CD14-positive monocyte (primary cell): ENCODE results near the gene HYPK. TPM values are rescaled to one million over a fixed set of nuclear protein-coding genes. Genes with fewer than 3 reads are reported as not detected.
"Not testable (repeated sequence)": the region's sequence is repeated elsewhere in the genome, so short reads cannot be mapped to it uniquely, and the experiment has no call there.

ENCODE experiments used
- DNase-seq, 3 donors: peaks; one replicate each; pipeline ENCODE4 v3.0.0-alpha.2; 2011 to 2022
- H2AFZ ChIP-seq: 2 replicates; pipeline ENCODE4 v1.6.0; 2012; ENCODE audit warnings: mild to moderate bottlenecking, low read depth, low read length, inconsistent platforms; ENCODE audit not compliant: insufficient read depth, poor library complexity, severe bottlenecking
- H3K27ac ChIP-seq, 2 donors: 1 replicate in 1 of 2; 2 replicates in 1 of 2; pipeline ENCODE4 v1.5.1; 2012 to 2013; ENCODE audit warnings: low read length in 2 of 2, control low read depth in 1 of 2, inconsistent platforms in 1 of 2, low read depth in 1 of 2, mild to moderate bottlenecking in 1 of 2
- H3K27me3 ChIP-seq, 2 donors: one replicate each; pipeline versions ENCODE4 v1.6.0 to v1.6.1; 2011 to 2013; ENCODE audit warnings: low read length in 2 of 2; ENCODE audit not compliant: control insufficient read depth in 2 of 2, insufficient read depth in 2 of 2
- H3K36me3 ChIP-seq, 2 donors: replicated peaks in 1 of 2; 1 replicate in 1 of 2; 2 replicates in 1 of 2; pipeline versions ENCODE4 v1.5.1 to v1.6.1; 2012 to 2013; ENCODE audit warnings: low read length in 2 of 2, control low read depth in 1 of 2, inconsistent platforms in 1 of 2, mild to moderate bottlenecking in 1 of 2; ENCODE audit not compliant: insufficient read depth in 2 of 2, control insufficient read depth in 1 of 2
- H3K4me1 ChIP-seq, 2 donors: 1 replicate in 1 of 2; 2 replicates in 1 of 2; pipeline versions ENCODE4 v1.5.1 to v1.6.1; 2012 to 2013; ENCODE audit warnings: low read length in 2 of 2, control low read depth in 1 of 2, inconsistent platforms in 1 of 2, mild to moderate bottlenecking in 1 of 2, moderate library complexity in 1 of 2; ENCODE audit not compliant: insufficient read depth in 2 of 2, control insufficient read depth in 1 of 2
- H3K4me2 ChIP-seq: replicated peaks from 2 replicates; pipeline ENCODE3; 2012; ENCODE audit warnings: low read length, moderate library complexity, mild to moderate bottlenecking; ENCODE audit not compliant: poor library complexity, severe bottlenecking; ENCODE audit errors: extremely low read depth
- H3K4me3 ChIP-seq, 3 experiments: fragments of 200-600 bp in 1 of 3; sonication (generic) in 1 of 3; replicated peaks in 1 of 3; 1 replicate in 2 of 3; 2 replicates in 1 of 3; pipeline ENCODE4 v1.5.1; 2011 to 2013; ENCODE audit warnings: low read length in 3 of 3, mild to moderate bottlenecking in 3 of 3, control low read depth in 2 of 3, low read depth in 2 of 3, inconsistent platforms in 1 of 3, moderate library complexity in 1 of 3
- H3K79me2 ChIP-seq: 2 replicates; pipeline ENCODE4 v1.6.0; 2012; ENCODE audit warnings: mild to moderate bottlenecking, control low read depth, inconsistent platforms, low read length, moderate library complexity; ENCODE audit not compliant: insufficient read depth
- H3K9ac ChIP-seq: 2 replicates; pipeline ENCODE4 v1.6.0; 2017; ENCODE audit warnings: low read length, mild to moderate bottlenecking; ENCODE audit not compliant: insufficient read depth, poor library complexity, severe bottlenecking
- H3K9me3 ChIP-seq, 2 donors: replicated peaks in 1 of 2; 1 replicate in 1 of 2; 2 replicates in 1 of 2; pipeline versions ENCODE4 v1.5.1 to v1.6.1; 2012 to 2013; ENCODE audit warnings: low read length in 2 of 2, control low read depth in 1 of 2; ENCODE audit not compliant: control insufficient read depth in 1 of 2, insufficient read depth in 1 of 2
- H4K20me1 ChIP-seq: 2 replicates; pipeline ENCODE4 v1.6.0; 2012; ENCODE audit warnings: mild to moderate bottlenecking, low read length, control low read depth, moderate library complexity; ENCODE audit not compliant: insufficient read depth
- H3K27ac Mint-ChIP-seq, 7 donors: one replicate each; pipeline ENCODE4 v1.8.0; 2020; ENCODE audit warnings: mild to moderate bottlenecking in 7 of 7, mixed read lengths in 7 of 7, moderate library complexity in 6 of 7, inconsistent platforms in 2 of 7
- H3K27me3 Mint-ChIP-seq, 3 donors: one replicate each; pipeline ENCODE4 v1.8.0; 2021 to 2022; ENCODE audit warnings: low read depth in 3 of 3, mild to moderate bottlenecking in 3 of 3, mixed read lengths in 3 of 3, moderate library complexity in 3 of 3, inconsistent platforms in 1 of 3
- H3K36me3 Mint-ChIP-seq, 2 donors: one replicate each; pipeline ENCODE4 v1.8.0; 2020; ENCODE audit warnings: mixed read lengths in 2 of 2, inconsistent platforms in 1 of 2, mild to moderate bottlenecking in 1 of 2
- H3K4me1 Mint-ChIP-seq: one replicate; pipeline ENCODE4 v1.8.0; 2020; ENCODE audit warnings: mild to moderate bottlenecking, mixed read lengths
- H3K4me3 Mint-ChIP-seq, 2 donors: one replicate each; pipeline ENCODE4 v1.8.0; 2020; ENCODE audit warnings: mild to moderate bottlenecking in 2 of 2, mixed read lengths in 2 of 2, moderate library complexity in 1 of 2
- H3K9me3 Mint-ChIP-seq, 7 donors: one replicate each; pipeline ENCODE4 v1.8.0; 2020 to 2022; ENCODE audit warnings: mixed read lengths in 7 of 7, mild to moderate bottlenecking in 6 of 7, moderate library complexity in 6 of 7, inconsistent platforms in 2 of 7
- WGBS: methylation state at CpG from one replicate; pipeline ENCODE4 v1.1.5; 2013; ENCODE audit warnings: missing lambda C conversion rate; ENCODE audit not compliant: insufficient coverage; 5-methylcytosine and 5-hydroxymethylcytosine counted together
- intact Hi-C, 2 donors: fragments of 100-400 bp; cut with micrococcal nuclease; formaldehyde crosslinking; loops; one replicate each; pipeline versions ENCODE4 v1.15.0 to v1.15.1; 2023
- polyA plus RNA-seq, 3 donors: library from polyadenylated mRNA; depleted of rRNA in 1 of 3; unstranded in 2 of 3; stranded (reverse) in 1 of 3; fragments of 300-500 nt in 2 of 3; fragments of >200 nt in 1 of 3; fragmentation: Illumina TruSeq in 2 of 3; gene quantifications; 1 replicate in 2 of 3; 2 replicates in 1 of 3; pipeline ENCODE4 v1.2.3, GENCODE V29; 2012 to 2021
- TF ChIP-seq, protein P1 (sequence below): fragments of 200-600 bp; IDR thresholded peaks from one replicate; pipeline ENCODE4 v1.8.0; 2022; ENCODE audit warnings: antibody characterized with exemption, mild to moderate bottlenecking

Gene HYPK
- polyA plus RNA-seq, 3 donors, result 4.4 to 23.1 (median 5.3) TPM

DNA sequence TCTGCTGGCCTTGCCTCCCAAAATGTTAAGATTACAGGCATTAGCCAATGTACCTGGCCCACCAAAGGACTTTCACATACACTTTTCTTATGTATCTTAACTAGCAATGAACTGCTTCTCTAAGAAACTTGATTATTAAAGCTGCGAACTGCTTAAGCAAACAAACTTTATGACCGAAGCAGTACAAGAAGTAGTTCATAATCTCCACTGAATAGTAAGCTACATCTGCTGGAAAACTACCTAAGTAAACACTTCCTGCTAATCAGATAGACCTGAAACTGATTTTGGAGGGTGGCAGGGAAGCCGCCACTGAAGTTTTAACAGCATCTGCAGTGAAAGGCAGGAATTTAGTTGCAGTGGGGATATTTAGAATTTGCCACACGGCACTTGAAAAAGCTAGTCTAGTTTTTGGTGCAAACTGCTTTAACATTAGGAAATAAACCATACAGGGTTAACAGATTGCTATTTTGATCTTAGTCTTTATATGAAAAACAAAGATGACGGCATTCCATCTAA, 8.1 kb downstream of the HYPK start:
- Histone ChIP-seq H3K4me3 (no peak overlapping the region), H3K27ac (peak overlapping the region in 1 of 2 donors; percentile 60), H3K4me2 (no peak overlapping the region), H3K36me3 (peaks cover 67 to 94% of the 10 kb centered on the region in 2 donors), H4K20me1 (no peaks in the 10 kb centered on the region), H3K9ac (no peak overlapping the region), H3K9me3 (no peaks in the 10 kb centered on the region), H3K4me1 (peaks cover 17 to 18% of the 10 kb centered on the region in 2 donors), H3K79me2 (no peaks in the 10 kb centered on the region), H2AFZ (no peak overlapping the region), H3K27me3 (no peaks in the 10 kb centered on the region)
- no peak overlapping the region for H3K4me3 Mint-ChIP-seq
- H3K27me3 Mint-ChIP-seq, result peaks cover 0 to 2% (median 0%) of the 10 kb centered on the region in 3 donors
- TF ChIP-seq, protein P1, sequence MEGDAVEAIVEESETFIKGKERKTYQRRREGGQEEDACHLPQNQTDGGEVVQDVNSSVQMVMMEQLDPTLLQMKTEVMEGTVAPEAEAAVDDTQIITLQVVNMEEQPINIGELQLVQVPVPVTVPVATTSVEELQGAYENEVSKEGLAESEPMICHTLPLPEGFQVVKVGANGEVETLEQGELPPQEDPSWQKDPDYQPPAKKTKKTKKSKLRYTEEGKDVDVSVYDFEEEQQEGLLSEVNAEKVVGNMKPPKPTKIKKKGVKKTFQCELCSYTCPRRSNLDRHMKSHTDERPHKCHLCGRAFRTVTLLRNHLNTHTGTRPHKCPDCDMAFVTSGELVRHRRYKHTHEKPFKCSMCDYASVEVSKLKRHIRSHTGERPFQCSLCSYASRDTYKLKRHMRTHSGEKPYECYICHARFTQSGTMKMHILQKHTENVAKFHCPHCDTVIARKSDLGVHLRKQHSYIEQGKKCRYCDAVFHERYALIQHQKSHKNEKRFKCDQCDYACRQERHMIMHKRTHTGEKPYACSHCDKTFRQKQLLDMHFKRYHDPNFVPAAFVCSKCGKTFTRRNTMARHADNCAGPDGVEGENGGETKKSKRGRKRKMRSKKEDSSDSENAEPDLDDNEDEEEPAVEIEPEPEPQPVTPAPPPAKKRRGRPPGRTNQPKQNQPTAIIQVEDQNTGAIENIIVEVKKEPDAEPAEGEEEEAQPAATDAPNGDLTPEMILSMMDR, result no peak
- H3K27ac Mint-ChIP-seq, result peak overlapping the region in 5 of 7 donors; percentile 8 to 83 (median 44)
- peaks cover 0 to 1% (median 0%) of the 10 kb centered on the region in 7 donors for H3K9me3 Mint-ChIP-seq
- peaks cover 59 to 84% of the 10 kb centered on the region in 2 donors for H3K36me3 Mint-ChIP-seq
- intact Hi-C loops, result no loop called here
- no peak for DNase-seq
- 100% methylated on average over 1 of the region's 5 CpGs for WGBS
- peaks cover 14% of the 10 kb centered on the region for H3K4me1 Mint-ChIP-seq

DNA sequence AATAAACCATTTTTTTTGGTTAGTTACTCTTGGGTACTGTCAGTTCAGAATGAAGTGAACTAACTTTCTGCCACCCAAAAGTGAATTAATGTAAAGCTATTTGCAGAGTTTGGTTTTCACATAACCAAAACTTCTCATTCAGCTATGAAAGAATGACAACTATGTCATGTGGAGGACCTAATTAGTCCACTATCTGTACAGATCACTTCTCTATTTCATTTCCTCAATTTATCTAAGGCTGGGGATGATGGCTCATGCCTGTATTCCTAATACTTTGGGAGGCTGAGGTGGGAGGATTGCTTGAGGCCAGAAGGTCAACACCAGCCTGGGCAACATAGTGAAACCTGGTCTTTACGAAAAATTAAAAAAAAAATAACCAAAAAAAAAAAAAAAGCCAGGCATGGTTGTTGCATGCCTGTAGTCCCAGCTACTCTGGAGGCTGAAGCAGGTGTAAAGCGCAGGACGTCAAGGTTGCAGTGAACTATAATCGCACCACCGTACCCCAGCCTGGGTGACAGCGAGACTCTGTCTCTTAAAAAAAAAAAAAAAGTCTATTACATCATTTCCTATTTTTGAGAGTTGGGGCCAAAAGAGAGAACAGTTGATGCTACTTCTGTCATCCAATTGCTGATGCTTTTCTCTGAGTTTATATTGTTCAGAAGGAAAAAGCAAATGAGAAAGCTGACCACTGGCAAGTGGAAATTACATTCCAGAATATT, 8.7 kb downstream of the HYPK start:
- no peak overlapping the region for H3K4me2 ChIP-seq
- Mint-ChIP-seq H3K9me3 (peaks cover 0 to 1% (median 0%) of the 10 kb centered on the region in 7 donors), H3K4me1 (peaks cover 14% of the 10 kb centered on the region), H3K27ac (peak overlapping the region; percentile 44 to 89 (median 79)), H3K27me3 (peaks cover 0 to 2% (median 0%) of the 10 kb centered on the region in 3 donors), H3K36me3 (peaks cover 64 to 86% of the 10 kb centered on the region in 2 donors), H3K4me3 (no peak overlapping the region)
- H2AFZ ChIP-seq, result no peak overlapping the region
- no peaks in the 10 kb centered on the region for H3K79me2 ChIP-seq
- H3K36me3 ChIP-seq, result peaks cover 72 to 94% of the 10 kb centered on the region in 2 donors
- no peaks in the 10 kb centered on the region for H3K27me3 ChIP-seq
- H3K9ac ChIP-seq, result no peak overlapping the region
- no peaks in the 10 kb centered on the region for H4K20me1 ChIP-seq
- DNase-seq, result peak; percentile 47 to 65 (median 58)
- intact Hi-C loops, result no loop called here
- WGBS, result no CpG with 5 or more reads among the region's 6 CpGs
- peak overlapping the region in 1 of 3 experiments; percentile 1 for H3K4me3 ChIP-seq
- H3K4me1 ChIP-seq, result peaks cover 17 to 18% of the 10 kb centered on the region in 2 donors
- H3K9me3 ChIP-seq, result no peaks in the 10 kb centered on the region
- H3K27ac ChIP-seq, result peak overlapping the region; percentile 34 to 60
- TF ChIP-seq, protein P1, result no peak

DNA sequence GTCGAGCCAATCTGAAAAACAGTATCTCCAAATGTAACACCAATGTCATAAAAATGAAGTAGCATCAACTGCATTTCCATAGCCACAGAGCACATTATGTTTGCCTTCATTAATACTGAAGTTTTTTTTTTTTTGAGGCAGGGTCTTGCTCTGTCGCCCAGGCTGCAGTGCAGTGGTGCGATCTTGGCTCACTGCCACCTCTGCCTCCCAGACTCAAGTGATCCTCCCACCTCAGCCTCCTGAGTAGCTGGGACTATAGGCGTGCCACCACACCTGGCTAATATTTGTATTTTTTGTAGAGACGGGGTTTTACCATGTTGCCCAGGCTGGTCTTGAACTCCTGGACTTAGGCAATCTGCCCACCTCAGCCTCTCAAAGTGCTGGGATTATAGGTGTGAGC, 14.7 kb downstream of the HYPK start:
- H3K4me3 ChIP-seq, intact Hi-C loops, H3K4me2 ChIP-seq, H3K4me1 ChIP-seq, H3K9ac ChIP-seq, H3K27me3 ChIP-seq, H3K9me3 Mint-ChIP-seq, H2AFZ ChIP-seq, DNase-seq, H3K4me1 Mint-ChIP-seq, H3K27me3 Mint-ChIP-seq, H3K9me3 ChIP-seq, H3K27ac ChIP-seq, H3K4me3 Mint-ChIP-seq, H4K20me1 ChIP-seq: not testable (repeated sequence)
- Histone ChIP-seq H3K79me2 (peaks cover 36% of the 10 kb centered on the region), H3K36me3 (peaks cover 58 to 81% of the 10 kb centered on the region in 2 donors)
- peak overlapping the region in 1 of 7 donors; percentile 63 for H3K27ac Mint-ChIP-seq
- 100% methylated on average over 2 of the region's 5 CpGs for WGBS
- H3K36me3 Mint-ChIP-seq, result peaks cover 56 to 84% of the 10 kb centered on the region in 2 donors
